ENCODE data around the gene BMX. TPM values are rescaled to one million over a fixed set of nuclear protein-coding genes. Genes with fewer than 3 reads are reported as not detected.

BMX gene
- total RNA-seq, 1 experiment from 2014 or later, result not detected

DNA sequence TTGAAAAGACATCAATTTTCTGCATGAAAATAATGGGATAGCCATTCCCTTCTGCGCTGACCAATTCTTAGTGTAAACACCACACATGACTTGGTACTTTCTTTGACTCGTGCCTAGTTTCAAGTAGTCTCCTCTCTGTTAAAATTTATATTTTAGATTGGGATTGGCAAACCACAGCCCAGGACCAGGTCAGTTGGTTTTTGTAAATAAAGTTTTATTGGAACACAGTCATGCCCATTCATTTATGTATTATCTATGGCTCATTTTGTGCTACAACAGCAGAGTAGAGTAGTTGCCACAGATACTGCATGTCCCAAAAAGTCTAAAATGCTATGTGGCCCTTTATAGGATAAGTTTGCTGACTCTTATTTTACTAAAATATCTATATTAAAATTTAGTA is 46.7 kb downstream of the BMX start:
- TF ChIP-seq EZH2phosphoT487 (IDR thresholded peaks at IDR 0.05; ENCODE audit: borderline replicate concordance, low read length) (no peak), CTCF (conservative IDR thresholded peaks at IDR 0.05; ENCODE audit: low read depth, low read length) (no peak), EZH2 (IDR thresholded peaks at IDR 0.05; ENCODE audit: low read length, unreplicated experiment) (no peak)
- CTCF ChIA-PET, result no interaction called here

DNA sequence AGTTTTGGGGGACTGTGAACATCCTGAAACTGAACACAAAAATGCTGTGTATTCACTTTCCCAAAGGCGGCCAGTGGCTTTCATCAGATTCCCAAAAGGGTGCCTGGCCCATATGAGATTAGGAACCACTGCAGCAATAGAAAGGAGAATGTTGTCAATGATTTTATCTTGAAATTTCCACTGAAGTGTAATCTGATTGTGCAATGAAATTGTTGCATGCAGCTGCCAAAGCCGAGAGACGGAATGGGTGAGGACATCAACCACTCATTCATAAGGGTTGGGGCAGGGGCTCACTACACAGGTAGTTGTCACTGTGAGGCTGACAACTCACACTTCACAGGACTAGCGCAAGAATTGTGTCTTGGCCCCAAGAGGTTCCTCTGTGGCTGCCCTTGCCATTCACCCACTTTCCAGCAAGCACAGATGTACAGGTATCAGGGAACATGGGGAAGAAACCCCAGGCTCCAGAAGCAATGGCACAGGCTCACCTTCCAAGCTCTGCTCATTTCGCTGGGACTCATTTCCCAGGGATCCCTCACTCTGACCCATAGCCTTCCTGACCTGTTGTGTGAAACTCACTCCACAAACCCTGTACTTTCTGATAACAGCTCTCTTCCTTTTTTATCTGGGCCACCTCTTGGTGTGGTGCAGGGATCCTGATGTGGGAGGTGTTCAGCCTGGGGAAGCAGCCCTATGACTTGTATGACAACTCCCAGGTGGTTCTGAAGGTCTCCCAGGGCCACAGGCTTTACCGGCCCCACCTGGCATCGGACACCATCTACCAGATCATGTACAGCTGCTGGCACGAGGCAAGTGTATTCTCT is 48.8 kb downstream of the BMX start:
- no peaks in the 10 kb centered on the region for H4K20me1 ChIP-seq (ENCODE audit: low read length)
- intact Hi-C loops (cut with micrococcal nuclease), result no loop called here
- H3F3A ChIP-seq (ENCODE audit: low read length, unreplicated experiment), result no peaks in the 10 kb centered on the region
- no peaks in the 10 kb centered on the region for H3K79me2 ChIP-seq (ENCODE audit: low read length)
- no peaks in the 10 kb centered on the region for H3K27me3 ChIP-seq (ENCODE audit: low read length)
- DNase-seq, result no peak
- H3K36me3 ChIP-seq (ENCODE audit: low read depth, low read length), result no peaks in the 10 kb centered on the region
- no peak overlapping the region for H3K4me3 ChIP-seq (ENCODE audit: low read length)
- no TSS peak for BruUV-seq (replicated peaks)
- ATAC-seq, result no peak
- TF ChIP-seq EZH2 (IDR thresholded peaks at IDR 0.05; ENCODE audit: low read length, unreplicated experiment) (no peak), CTCF (conservative IDR thresholded peaks at IDR 0.05; ENCODE audit: low read depth, low read length) (no peak), EZH2phosphoT487 (IDR thresholded peaks at IDR 0.05; ENCODE audit: borderline replicate concordance, low read length) (no peak)
- H3K9ac ChIP-seq (ENCODE audit: low read length), result no peak overlapping the region
- no peak overlapping the region for H3K4me2 ChIP-seq (ENCODE audit: low read length)
- ChIA-PET POLR2A (ENCODE audit: unreplicated experiment) (no interaction called here), CTCF (no interaction called here)
- H2AFZ ChIP-seq (ENCODE audit: low read length), result no peak overlapping the region
- no peaks in the 10 kb centered on the region for H3K9me2 ChIP-seq (replicated peaks; ENCODE audit: low read length)
- H3K9me3 ChIP-seq (ENCODE audit: low read length), result no peaks in the 10 kb centered on the region
- H3K4me1 ChIP-seq (ENCODE audit: insufficient read depth, low read length), result no peaks in the 10 kb centered on the region
- H3K27ac ChIP-seq (ENCODE audit: low read length), result no peak overlapping the region

More for the DNA sequence above, 46.7 kb downstream of the BMX start:
- DNase-seq (no peak), ATAC-seq (no peak)
- intact Hi-C loops (cut with micrococcal nuclease), result no loop called here
- no peak overlapping the region for H3K4me3 ChIP-seq (ENCODE audit: low read length)
- H3K27me3 ChIP-seq (ENCODE audit: low read length), result no peaks in the 10 kb centered on the region
- no peaks in the 10 kb centered on the region for H3K4me1 ChIP-seq (ENCODE audit: insufficient read depth, low read length)
- no peak overlapping the region for H3K9ac ChIP-seq (ENCODE audit: low read length)
- POLR2A ChIA-PET (ENCODE audit: unreplicated experiment), result no interaction called here
- H3F3A ChIP-seq (ENCODE audit: low read length, unreplicated experiment), result no peaks in the 10 kb centered on the region
- no peak overlapping the region for H2AFZ ChIP-seq (ENCODE audit: low read length)
- no TSS peak for BruUV-seq (replicated peaks)
- H4K20me1 ChIP-seq (ENCODE audit: low read length), result no peaks in the 10 kb centered on the region
- no peak overlapping the region for H3K4me2 ChIP-seq (ENCODE audit: low read length)
- H3K79me2 ChIP-seq (ENCODE audit: low read length), result no peaks in the 10 kb centered on the region
- H3K9me3 ChIP-seq (ENCODE audit: low read length), result no peaks in the 10 kb centered on the region
- no peaks in the 10 kb centered on the region for H3K36me3 ChIP-seq (ENCODE audit: low read depth, low read length)
- no peak overlapping the region for H3K27ac ChIP-seq (ENCODE audit: low read length)
- no peaks in the 10 kb centered on the region for H3K9me2 ChIP-seq (replicated peaks; ENCODE audit: low read length)

DNA sequence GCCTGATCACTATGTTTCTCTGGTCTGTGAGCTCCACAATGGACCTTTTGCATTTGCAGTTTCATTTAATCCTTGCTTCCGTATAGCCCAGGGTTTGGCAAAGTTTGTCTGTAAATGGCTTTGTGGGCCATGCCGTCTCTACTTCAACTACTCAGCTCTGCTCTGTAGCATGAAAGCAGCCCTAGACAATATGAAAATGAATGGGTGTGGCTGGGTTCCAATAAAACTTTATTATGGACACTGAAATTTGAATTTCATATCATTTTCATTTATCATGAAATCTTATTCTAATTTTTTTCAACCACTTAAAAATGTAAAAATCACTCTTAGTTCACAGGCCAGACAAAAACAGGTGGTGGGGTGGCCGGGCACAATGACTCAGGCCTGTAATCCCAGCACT is 58.6 kb downstream of the BMX start:
- POLR2A ChIA-PET (ENCODE audit: unreplicated experiment), result no interaction called here

More for the DNA sequence above, 58.6 kb downstream of the BMX start:
- no peaks in the 10 kb centered on the region for H3F3A ChIP-seq (ENCODE audit: low read length, unreplicated experiment)
- TF ChIP-seq CTCF (conservative IDR thresholded peaks at IDR 0.05; ENCODE audit: low read depth, low read length) (no peak), EZH2phosphoT487 (IDR thresholded peaks at IDR 0.05; ENCODE audit: borderline replicate concordance, low read length) (no peak), EZH2 (IDR thresholded peaks at IDR 0.05; ENCODE audit: low read length, unreplicated experiment) (no peak)
- H3K27ac ChIP-seq (ENCODE audit: low read length), result no peak overlapping the region
- no peak overlapping the region for H2AFZ ChIP-seq (ENCODE audit: low read length)
- DNase-seq (no peak), ATAC-seq (no peak)
- no peaks in the 10 kb centered on the region for H3K27me3 ChIP-seq (ENCODE audit: low read length)
- no peaks in the 10 kb centered on the region for H3K36me3 ChIP-seq (ENCODE audit: low read depth, low read length)
- intact Hi-C loops (cut with micrococcal nuclease), result no loop called here
- no peaks in the 10 kb centered on the region for H4K20me1 ChIP-seq (ENCODE audit: low read length)
- no peaks in the 10 kb centered on the region for H3K9me2 ChIP-seq (replicated peaks; ENCODE audit: low read length)
- BruUV-seq (replicated peaks), result no TSS peak
- no peak overlapping the region for H3K4me2 ChIP-seq (ENCODE audit: low read length)
- no peaks in the 10 kb centered on the region for H3K9me3 ChIP-seq (ENCODE audit: low read length)
- no peaks in the 10 kb centered on the region for H3K79me2 ChIP-seq (ENCODE audit: low read length)
- CTCF ChIA-PET, result interaction anchor here (0.6 kb wide), 1 partner anchor 9 kb away, joined by 3 read pairs; no protein-coding TSS in a partner anchor
- no peak overlapping the region for H3K9ac ChIP-seq (ENCODE audit: low read length)
- H3K4me3 ChIP-seq (ENCODE audit: low read length), result no peak overlapping the region
- H3K4me1 ChIP-seq (ENCODE audit: insufficient read depth, low read length), result no peaks in the 10 kb centered on the region

Data from PC-3 (cell line).